Activated CD4-positive, alpha-beta T cell treated with anti-CD3 and anti-CD28 coated beads, Interleukin-2, amount 50 U/mL, for 48 hours (primary cell): Measurements from ENCODE around the gene RALGDS.
"Not testable (repeated sequence)": the region's sequence is repeated elsewhere in the genome, so short reads cannot be mapped to it uniquely, and the experiment has no call there.

Experiments
- DNase-seq, 2 experiments: peaks; one replicate each; pipeline ENCODE4 v3.0.0-alpha.2; 2020

Gene RALGDS

DNA sequence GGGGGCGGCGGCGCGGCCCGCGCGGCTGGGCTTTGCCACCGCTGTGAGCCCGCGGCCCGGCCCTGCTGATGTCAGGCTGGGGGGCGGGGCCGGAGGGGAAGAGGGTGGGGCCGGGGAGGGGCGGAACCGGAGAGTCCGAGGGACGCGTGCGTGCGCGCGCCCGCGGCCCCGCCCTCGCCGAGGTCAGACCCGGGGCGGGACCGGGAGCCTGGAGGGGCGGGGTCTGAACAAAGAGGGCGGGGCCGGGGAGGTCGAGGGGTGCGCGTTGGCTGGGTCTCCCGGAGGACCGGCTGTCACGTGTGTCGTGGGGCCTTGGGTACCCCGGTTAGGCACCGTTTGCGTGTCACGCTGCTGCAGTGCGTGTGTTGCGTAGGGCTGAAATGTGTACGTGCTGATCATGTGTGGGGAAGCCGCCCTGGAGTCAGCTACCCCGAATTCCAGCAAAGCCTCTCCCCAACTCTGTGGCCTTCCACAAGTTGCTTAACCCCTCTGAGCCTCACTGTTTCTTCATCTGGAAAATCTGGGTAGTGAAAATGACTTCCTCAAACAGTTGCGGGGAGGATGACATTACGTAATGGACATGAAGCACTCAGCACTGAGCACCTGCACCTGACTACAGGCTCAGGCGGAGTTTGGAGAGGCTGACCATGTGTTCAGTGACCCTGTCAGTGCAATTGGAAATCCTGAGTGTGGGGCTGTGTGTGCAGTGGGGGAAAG, at the start of gene RALGDS:
Gene RALGDS (minus strand): TSS at position 43 of the 717 bp plus-strand sequence. CDS start 86 bp downstream, outside the sequence.
- DNase-seq = peak; percentile 91 to 93

DNA sequence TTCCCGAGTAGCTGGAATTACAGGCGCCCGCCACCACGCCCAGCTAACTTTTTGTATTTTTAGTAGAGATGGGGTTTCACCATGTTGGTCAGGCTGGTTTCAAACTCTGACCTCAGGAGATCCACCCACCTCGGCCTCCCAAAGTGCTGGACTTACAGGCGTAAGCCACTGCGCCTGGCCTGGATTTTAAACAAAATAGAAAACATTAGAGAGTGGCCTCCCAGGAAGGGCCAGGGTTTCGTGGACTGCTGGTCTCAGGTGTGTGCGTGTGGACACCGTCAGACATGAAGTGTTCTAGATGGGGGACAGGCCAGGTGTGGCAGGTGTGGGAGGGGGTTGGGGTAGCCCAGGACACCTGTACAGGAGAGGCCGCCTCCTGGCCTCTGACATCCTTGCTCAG, 49.7 kb upstream of the RALGDS start:
- no peak for DNase-seq

DNA sequence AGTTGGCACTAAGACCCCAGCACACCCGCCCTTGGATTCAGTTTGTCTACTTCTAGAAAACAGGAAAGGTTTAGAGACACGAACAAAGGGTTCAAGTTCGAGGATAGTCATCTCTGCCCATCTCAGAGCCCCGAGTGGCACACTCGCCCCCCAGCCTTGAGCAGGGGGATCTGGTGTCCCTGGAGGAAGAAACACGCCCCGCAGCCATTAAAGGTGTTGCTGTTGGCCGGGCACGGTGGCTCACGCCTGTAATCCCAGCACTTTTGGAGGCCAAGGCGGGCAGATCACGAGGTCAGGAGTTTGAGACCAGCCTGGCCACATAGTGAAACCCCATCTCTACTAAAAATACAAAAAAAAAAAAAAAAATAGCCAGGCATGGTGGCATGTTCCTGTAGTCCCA, 48.6 kb upstream of the RALGDS start:
- DNase-seq = not testable (repeated sequence)

DNA sequence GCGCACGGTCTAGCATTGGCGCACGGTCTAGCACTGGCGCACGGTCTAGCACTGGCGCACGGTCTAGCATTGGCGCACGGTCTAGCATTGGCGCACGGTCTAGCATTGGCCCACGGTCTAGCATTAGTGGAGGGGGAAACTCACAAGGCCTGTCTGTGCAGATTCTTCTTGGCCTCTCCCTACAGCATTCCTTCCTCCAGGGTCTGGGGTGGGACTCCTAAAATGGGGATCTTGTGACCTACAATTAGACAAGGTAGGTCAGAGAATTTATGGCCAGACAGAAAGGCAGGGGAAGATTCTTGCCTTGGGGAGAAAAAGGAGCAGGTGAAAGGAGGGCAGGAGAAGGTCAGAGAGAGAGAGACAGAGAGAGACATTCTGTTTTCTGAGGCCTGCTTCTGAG, 48.1 kb upstream of the RALGDS start:
- no peak for DNase-seq

DNA sequence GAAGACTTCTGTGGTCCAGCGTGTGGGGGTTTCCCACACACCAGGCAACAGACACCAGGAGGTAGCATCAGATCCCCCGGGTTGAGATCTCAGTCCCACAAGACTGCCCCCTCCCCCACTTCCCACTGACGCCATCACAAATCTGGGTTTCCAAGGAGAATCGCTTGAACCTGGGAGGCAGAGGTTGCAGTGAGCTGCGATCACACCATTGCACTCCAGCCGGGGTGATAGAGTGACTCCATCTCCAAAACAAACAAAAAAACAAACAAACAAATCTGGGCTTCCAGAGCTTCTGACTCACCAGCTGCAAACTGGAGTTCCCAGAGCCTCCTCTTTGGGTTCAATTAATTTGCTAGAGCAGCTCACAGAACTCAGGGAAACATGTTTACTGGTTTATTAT, 47.4 kb upstream of the RALGDS start:
- DNase-seq = no peak

DNA sequence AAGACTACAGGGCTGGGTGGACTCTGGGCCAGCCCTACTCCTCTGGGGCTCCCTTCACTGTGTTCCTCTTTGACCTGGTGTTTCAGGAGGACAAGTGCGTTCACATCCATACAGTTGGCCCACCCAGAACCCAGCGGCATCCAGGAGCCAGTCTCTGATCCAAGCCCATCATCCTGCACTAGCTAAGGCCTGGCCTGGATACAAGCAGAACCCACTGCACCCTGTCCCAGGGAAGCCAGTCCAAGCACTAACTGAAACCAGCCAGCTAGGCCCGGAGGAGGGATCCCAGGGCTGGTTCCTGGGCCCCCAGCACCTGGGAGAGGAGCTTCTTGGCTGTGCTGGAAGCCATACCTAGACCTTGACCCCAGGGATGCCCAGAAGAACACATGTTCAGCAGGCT, 46.7 kb upstream of the RALGDS start:
- DNase-seq = no peak

DNA sequence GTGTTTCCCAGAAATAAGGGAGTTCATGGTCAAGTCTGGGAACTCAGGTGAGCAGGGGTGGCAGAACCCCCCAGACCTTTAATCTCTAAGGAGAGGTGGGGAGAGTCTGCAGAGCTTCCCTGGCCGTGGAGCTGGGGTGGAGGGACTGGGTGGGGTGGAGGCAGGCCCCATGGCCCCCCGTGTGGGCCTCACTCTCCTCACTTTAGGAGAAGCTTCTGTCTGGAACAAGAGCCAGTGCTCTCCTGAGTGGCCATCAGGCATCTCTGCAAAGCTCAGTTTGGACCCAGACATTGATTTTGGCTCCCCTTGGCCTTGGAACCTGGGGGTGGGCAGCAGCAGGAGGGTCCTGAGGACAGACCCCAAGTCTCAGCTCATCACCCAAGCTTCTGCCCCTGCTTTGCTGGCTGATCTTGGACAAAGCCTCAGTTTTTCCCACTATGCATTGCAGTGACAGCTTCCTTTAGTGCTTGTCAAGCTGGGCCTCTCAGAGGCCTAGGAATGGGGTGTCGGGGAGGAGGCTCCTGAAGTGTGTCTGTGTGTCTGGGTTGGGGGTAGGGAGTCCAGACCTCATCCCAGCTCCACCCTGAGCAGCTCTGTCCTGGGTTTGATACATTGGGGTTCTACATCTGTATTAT, 46.2 kb upstream of the RALGDS start:
- no peak for DNase-seq

DNA sequence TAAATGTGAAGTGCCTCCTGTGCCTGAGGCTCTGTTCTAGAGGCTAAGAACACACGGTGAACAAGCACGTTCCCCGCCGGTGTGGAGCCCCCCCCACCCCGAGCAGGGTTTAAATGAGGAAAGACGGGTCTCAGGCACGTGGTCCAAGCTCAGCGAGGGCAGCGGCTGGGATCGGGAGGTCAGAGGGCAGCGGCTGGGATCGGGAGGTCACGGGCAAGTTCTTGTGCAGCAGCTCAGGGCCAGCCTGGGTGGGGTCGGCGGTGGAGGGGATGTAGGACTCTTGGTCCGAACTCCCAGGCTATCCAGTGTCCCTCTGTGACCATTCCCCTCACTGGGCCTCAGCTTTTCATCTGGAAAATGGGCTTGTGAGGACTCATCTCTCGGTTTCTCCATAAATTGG, 45.4 kb upstream of the RALGDS start:
- no peak for DNase-seq

DNA sequence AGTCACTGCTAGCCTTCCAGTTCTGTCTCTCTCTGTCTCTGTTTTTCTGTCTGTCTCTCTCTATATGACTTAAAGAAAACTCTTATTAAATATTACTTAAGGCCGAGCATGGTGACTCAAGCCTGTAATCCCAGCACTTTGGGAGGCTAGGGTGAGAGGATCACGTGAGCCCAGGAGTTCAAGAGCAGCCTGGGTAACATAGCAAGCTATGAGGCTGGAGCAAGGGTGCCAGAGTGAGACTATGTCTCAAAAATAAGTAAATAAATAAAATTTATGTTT, 44.4 kb upstream of the RALGDS start:
- no peak for DNase-seq

DNA sequence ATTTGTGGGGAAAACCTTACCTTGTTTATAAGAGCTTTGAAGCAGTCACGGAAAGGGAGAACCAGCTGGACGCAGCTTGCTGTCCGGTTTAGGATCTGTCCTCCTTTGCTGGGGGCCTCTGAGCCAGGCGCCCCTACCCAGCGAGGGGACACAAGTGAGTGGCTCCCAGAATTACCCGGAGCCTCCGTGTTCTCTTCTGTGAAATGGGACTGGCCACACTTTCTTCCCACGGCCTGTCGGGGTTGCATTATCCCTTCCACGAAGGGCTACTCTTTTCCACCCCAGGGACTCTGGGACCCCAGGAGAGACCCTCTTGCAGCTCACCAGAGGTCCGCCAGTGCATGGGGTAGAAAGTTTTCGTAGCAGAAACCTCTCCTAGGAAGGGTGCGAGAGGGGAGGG, 43.2 kb upstream of the RALGDS start:
- no peak for DNase-seq

DNA sequence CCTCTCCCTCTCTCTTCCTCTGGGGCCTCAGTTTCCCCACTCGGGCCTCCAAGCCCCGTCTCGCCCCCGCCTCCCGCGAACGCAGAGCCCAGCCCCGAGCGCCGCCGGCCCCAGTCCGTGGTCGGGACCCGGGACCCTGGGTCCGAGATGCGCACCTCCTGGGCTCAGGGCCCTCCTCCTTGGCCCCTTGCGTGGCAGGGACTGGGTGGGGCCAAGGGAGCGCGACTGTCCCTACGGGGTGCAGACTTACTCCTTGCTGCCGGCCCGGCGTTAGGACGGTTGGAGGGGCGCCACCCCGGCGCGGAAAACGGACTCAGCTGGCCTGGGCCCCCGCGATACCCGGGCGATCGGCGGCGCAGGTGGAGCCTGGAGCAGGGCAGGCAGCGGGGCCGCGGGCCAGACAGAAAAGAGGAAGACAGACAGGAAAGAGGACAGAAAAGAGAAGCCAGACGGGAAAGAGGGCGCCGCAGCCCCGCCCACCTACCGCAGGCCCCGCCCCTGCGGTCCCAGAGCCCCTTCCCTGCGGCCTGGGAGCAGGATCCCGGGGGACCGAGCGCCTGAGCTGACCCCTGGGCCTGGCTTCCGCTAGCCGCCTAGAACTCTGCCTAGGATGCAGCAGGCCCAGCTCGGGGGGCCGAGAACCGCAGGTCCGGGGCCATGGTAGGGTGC, 42.6 kb upstream of the RALGDS start, which contains the start of gene GBGT1:
Gene GBGT1 (minus strand): TSS at position 411 of the 669 bp plus-strand sequence. CDS start 1,502 bp downstream, outside the sequence.
- peak; percentile 46 to 50 for DNase-seq

DNA sequence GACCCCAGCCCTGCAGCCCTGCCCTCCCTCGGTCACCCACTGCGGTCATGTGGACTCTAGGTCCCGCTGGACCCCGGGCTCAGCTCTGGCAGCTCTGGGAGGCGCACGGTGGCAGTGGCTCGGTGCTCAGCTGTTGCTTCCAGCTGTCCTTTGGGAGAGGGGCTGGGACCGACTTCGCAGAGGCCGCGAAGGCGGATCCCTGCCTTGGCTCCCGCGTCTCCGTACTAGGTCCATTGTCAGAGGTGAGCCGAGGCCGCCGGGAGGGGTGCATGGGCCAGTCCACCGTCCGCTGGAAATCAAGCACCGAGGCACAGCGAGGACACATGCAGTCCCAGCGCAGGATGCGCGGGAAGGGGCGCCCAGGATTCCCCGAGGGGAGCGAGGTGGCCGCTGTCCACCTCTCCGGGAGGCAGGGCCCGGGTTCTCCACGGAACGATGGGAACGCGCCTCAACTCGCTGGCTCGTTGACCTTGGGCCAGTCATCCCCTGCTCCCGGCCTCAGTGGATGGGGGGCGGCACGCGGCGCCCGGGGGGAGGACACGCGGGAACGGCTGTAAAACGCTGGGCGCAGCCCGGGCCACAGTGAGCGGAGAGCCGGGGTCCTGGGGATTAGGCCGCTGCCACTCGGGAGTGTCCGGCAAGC, 41.9 kb upstream of the RALGDS start:
- no peak for DNase-seq

DNA sequence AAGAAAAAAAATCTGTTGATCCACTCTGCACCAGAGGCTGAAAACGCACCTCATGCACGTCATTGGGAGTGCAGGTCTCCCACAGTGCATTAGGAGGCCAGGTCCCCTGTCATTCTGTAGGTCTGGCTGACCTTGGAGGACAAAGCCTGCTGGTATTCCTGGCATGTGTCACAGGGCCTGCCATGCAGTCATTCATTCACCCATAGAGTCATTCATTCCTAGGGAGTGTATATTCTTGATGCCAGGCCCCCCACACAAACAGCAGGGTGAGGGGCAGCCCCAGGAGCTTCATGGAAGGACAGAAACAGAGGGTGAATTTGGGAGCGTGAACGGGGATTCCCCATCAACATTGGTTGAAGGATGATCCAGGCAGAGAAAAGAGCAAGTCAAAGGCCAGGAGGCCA, 40.5 kb upstream of the RALGDS start:
- no peak for DNase-seq

DNA sequence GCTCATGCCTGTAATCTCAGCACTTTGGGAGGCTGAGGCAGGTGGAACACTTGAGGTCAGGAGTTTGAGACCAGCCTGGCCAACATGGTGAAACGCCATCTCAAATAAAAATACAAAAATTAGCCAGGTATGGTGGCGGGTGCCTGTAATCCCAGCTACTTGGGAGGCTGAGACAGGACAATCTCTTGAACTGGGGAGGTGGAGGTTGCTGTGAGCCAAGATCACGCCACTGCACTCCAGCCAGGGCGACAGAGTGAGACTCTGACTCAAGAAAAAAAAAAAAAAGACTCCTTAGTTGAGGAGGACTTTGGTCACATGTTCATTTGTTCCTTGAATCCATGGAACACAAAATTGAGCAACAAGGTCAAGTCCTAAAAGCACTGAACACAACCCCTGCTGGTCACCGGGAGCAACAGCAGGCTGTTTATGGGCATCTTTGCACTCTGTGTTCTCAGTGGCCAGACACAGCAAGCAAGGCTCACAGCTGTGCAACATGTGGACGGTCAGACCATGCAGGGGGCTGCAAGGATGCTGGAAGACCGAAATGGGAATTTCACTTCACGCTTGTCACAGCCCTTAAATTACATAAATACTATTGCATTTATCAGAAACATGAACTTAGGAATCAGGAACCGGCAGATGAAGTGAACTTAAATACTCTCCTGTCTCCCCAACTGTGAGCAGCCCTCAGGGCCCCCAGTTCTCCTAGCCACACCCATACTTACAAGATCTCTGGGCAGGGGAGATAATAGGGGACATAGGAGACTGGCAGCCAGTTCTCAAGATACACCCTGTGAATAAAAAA, 39.9 kb upstream of the RALGDS start:
- DNase-seq = peak; percentile 47 to 56

DNA sequence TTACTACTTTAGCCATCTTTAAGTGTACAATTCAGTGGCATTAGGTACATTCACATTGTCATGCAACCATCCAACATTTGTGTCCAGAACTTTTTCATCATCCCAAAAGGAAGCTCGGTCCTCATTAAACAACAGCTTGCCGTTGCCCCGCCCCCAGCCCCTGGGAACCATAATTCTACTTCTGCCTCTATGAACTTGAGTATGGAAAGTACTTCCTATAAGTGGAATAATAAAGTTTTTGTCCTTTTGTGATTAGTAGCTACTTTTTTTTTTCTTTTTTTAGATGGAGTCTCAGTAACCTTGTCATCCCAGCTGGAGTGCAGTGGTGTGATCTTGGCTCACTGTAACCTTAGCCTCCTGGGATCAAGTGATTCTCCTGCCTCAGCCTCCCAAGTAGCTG, 37.7 kb upstream of the RALGDS start:
- no peak for DNase-seq

DNA sequence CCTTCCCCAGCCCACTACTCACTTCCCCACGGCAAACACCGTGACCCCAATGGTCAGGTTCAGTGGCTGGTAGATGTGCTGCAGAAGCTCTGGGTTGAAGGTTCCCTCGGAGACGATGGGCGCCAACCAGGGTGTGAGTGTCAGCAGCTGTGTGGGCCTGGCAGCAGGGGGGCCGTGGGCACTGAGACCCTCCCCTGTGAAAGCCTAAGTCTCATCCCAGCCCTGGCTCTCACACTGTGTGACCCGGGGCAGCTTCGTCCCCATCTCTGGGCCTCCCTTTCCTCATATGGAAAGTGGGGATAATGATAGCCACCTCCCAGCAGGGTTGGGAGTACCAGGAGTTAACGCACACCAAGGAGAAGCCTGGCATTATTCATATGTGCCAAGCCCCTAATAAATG, 34.1 kb upstream of the RALGDS start:
- no peak for DNase-seq

DNA sequence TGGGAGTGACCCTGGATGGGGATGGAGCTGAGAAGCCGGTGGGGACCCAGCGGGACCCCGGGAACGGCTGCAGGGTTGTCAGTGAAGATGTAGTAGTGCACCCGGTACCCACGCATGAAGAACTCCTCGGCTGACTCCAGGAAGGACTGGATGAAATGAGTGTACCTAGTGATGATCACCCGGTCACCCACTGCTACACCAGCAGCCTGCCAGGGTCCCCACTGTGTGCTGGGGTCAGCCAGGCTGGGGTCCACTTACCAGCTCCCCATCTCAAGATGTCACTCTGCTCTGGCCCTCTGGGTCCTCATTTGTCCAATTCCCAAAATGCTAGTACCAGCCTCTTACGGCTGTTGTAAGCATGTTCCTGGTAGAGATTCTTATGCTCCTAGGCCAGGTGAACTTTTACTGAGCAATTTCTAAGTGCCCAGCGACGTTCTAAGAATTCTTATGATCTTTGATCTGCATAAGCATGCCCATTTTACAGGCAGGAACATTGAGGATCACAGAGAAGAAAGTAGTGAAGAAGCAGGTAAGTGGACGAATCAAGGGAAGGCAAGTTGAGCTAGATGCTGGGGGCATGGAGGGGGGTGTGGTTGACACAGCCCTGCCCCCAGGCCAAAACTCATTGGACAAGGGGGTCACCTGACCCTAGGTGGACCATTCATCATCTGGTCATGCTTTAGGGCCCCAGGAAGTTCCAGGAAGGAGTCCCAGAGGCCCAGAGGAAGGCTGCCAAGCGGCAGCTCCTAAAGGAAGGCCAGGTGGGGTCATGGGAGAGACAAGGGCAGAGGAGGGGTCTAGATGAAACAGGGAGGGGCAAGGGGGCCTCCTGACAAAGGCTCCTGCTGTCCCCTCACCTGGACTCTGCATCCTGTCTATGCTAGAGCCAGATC, 33.3 kb upstream of the RALGDS start:
- no peak for DNase-seq

DNA sequence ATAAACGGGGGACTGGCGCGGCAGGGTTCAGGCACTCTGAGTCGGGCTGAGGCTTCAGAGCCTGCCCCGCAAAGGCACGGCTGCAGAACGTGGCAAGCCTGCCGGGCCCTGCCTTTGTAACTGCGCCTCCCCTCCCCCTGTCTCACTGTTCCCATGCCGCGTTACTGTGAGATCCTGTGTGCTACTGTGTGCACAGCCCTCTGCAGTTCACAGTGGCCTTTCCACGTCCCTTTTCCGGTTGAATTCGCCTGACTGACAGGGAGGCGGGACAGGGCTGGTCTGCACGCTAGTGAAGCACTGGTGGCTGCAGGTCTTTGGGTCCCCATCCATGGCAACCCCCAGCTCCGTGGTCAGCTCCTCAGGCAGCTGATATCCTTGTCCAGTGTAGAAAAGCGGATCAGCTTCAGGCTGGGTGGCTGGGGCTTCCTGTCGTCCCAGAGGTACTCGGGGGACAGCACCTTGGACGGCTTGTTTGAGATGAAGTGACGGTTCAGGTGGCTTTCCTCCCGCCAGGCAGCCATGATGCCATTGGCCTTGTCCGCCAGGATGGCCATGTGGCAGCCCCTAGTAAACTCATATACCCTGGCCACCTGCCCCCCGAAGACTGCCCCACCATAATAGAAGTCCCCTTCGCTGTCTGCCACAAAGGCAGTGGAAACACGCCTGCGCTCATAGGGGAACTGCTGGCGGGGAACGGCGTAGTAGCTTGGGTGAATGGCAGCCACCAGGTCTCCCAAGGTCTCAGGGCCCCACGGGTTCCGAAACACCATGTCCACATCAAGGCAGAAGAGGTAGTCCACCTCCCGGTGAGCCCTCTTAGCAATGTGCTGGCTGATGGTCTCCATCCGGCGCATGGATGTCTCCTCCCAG, 32.4 kb upstream of the RALGDS start:
- no peak for DNase-seq

DNA sequence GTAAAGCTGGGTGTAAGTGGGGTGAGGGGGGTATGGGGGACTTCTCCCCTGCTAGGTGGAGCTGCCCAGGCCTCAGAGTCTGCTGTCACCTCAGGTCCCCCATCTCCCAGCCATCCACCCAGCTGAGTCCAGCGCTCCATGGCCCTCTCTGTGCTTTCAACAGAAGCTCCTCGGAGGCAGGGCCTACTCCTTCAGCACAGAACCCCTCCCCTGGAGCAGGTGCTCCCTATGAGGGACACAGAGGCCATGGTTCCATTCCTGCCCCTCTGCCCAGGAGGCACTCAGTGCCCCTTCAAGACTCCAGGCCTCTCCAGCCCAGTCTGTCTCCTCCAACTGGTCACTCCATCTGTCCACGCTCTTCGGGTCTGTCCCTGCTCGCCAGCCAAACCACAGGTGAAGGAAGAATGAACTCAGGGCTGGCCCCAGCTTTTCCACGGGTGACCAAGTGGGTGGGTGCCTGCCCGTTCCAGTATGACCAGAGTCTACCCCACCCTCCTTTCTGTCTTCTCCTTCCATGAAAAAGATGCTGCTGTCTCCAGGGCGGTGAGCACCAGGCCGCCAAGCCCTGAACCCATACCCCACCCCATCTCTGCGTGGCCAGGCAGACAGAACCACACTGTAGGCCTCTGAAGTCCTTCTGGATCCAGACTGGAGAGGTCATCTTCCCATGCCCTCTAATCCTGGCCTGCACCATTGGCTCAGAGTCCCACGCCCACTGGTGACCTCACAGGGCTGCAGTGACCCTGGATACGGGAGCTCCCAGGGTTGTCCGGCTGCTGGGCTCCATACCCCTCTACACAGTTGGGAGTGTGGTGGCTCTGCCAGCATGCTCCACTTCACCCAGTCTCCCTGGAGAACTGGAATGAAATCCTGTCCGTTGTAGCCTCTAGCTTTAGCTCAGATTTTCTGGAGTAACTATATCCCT, 30.8 kb upstream of the RALGDS start:
- no peak for DNase-seq

DNA sequence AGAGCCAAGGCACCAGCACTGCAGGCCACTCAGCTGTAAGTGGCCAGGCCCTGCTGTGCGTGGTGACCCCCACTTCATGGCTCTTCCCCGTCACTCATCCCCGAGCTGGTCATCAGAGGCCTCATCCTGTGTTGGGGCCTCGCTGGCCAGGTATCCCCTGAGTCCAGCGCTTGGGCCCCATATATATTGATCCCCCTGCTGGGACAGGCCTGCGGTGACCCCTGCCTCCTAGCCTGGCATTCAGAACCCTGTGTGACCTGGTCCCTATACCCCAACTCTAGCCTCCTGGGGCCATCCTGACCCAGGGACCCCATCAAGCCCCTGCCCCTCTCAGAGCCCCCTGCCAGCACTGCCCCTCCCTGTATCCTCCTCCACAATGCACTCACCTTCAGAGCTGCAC, 30.0 kb upstream of the RALGDS start:
- DNase-seq = no peak
